K562 (cell line): ENCODE measurements around the gene FTL. TPM values are rescaled to one million over a fixed set of nuclear protein-coding genes. Genes with fewer than 3 reads are reported as not detected.

Experiments
- AFF1 ChIP-seq, 2 experiments: fragments of 450-650 bp; IDR thresholded peaks; 2 replicates each; pipeline ENCODE4 v1.6.1; 2018; ENCODE audit warnings: mild to moderate bottlenecking in 2 of 2, low read depth in 1 of 2; ENCODE audit not compliant: partially characterized antibody in 2 of 2
- BHLHE40 ChIP-seq: IDR thresholded peaks from 2 replicates; pipeline ENCODE4 v1.6.1; 2011; ENCODE audit warnings: low read length, improper control_type of control experiment
- CAMTA2 ChIP-seq: fragments of 250-450 bp; sonication (Bioruptor Pico); conservative IDR thresholded peaks from 2 replicates; pipeline ENCODE4 v1.5.1; 2022
- CGGBP1 ChIP-seq: fragments of 250-450 bp; sonication (Bioruptor Pico); IDR thresholded peaks from 2 replicates; pipeline ENCODE4 v1.9.0; 2021; ENCODE audit warnings: mild to moderate bottlenecking
- GATAD2A ChIP-seq: fragments of 450-650 bp; IDR thresholded peaks from 2 replicates; pipeline ENCODE4 v1.6.1; 2017
- KDM2B ChIP-seq: fragments of 250-450 bp; sonication (Bioruptor Pico); IDR thresholded peaks from 2 replicates; pipeline ENCODE4 v1.8.0; 2021; ENCODE audit warnings: mild to moderate bottlenecking, moderate library complexity
- PREB ChIP-seq: sonication (generic); formaldehyde crosslinking; IDR thresholded peaks from 2 replicates; pipeline ENCODE4 v1.8.1; 2023; ENCODE audit warnings: mild to moderate bottlenecking, missing genetic modification reagents
- ZBTB5 ChIP-seq: fragments of 450-650 bp; IDR thresholded peaks from 2 replicates; pipeline ENCODE4 v1.6.1; 2017; ENCODE audit warnings: antibody characterized with exemption
- ZNF121 ChIP-seq: sonication (generic); formaldehyde crosslinking; conservative IDR thresholded peaks from 2 replicates; pipeline ENCODE4 v1.8.0; 2022; ENCODE audit warnings: missing genetic modification reagents
- ZNF224 ChIP-seq: sonication (generic); formaldehyde crosslinking; IDR thresholded peaks from 2 replicates; pipeline ENCODE4 v1.8.0; 2022; ENCODE audit warnings: mild to moderate bottlenecking, missing genetic modification reagents
- ZNF584 ChIP-seq: fragments of 200-800 bp; sonication (Bioruptor generic); IDR thresholded peaks from 2 replicates; pipeline ENCODE4 v1.6.1; 2016; ENCODE audit warnings: low read depth, mild to moderate bottlenecking, missing genetic modification characterization, missing compliant biosample characterization
- polyA plus RNA-seq, 8 experiments: library from polyadenylated mRNA; depleted of rRNA in 4 of 8; stranded (reverse) in 5 of 8; unstranded in 3 of 8; fragments of >200 nt; fragmentation: Nextera tagmentation in 2 of 8; fragmentation: Illumina TruSeq in 1 of 8; extraction: Ambion mirVana in 2 of 8; extraction: Trizol in 1 of 8; gene quantifications; 2 replicates each; pipeline versions ENCODE4 v1.2.1 to v1.2.3, GENCODE V29; 2011 to 2014; ENCODE audit warnings: inconsistent platforms in 1 of 8, missing spikeins in 1 of 8
- total RNA-seq, 7 experiments: library from RNA; depleted of rRNA in 6 of 7; stranded (reverse); fragments of >200 nt in 6 of 7; fragmentation: Illumina TruSeq in 2 of 7; extraction: Trizol in 2 of 7; gene quantifications; 2 replicates each; pipeline versions ENCODE4 v1.2.1 to v1.2.3, GENCODE V29; 2011 to 2021; ENCODE audit warnings: low replicate concordance in 1 of 7
- TF ChIP-seq, protein P1 (sequence below): fragments of 250-450 bp; sonication (Bioruptor Pico); IDR thresholded peaks from 2 replicates; pipeline ENCODE4 v1.8.0; 2021; ENCODE audit warnings: mild to moderate bottlenecking, moderate library complexity

FTL gene
- total and polyA plus RNA-seq, 9 of the 15 experiments (the other 6 are each of a cell fraction or from before 2014, with no cell fraction given): 1,231 to 27,415 (median 3,965) TPM

- TF ChIP-seq ZBTB5 (no peak), AFF1 (IDR thresholded peaks at IDR 0.05; ENCODE audit: low read depth in 1 of 2, partially characterized antibody in 2 of 2) (peak; percentile 71 to 74), BHLHE40 (0 out of 2 replicates have a peak, but pooled peaks have one; percentile 37), CAMTA2 (CRISPR knock-in tag) (peak; percentile 58; the same call in 1 of the 2 replicates), GATAD2A (peak; percentile 85), KDM2B (peak; percentile 63; the same call in 1 of the 2 replicates), CGGBP1 (CRISPR knock-in tag) (no peak), ZNF224 (CRISPR knock-in tag) (no peak), PREB (CRISPR knock-in tag) (no peak), ZNF121 (CRISPR knock-in tag) (no peak), ZNF584 (CRISPR knock-in tag) (peak; percentile 22; the same call in 1 of the 2 replicates)
- TF ChIP-seq, protein P1, sequence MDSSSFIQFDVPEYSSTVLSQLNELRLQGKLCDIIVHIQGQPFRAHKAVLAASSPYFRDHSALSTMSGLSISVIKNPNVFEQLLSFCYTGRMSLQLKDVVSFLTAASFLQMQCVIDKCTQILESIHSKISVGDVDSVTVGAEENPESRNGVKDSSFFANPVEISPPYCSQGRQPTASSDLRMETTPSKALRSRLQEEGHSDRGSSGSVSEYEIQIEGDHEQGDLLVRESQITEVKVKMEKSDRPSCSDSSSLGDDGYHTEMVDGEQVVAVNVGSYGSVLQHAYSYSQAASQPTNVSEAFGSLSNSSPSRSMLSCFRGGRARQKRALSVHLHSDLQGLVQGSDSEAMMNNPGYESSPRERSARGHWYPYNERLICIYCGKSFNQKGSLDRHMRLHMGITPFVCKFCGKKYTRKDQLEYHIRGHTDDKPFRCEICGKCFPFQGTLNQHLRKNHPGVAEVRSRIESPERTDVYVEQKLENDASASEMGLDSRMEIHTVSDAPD (CRISPR knock-in tag): no peak
Observed at GRCh38 chr19:48963371-48964204, 1.5 kb upstream of the FTL start (continued).
